HG03442 (cell line): ENCODE results near the gene GSG1L2.

ENCODE experiments used
- ATAC-seq: cut with Tn5 transposase; IDR thresholded peaks from one replicate; pipeline ENCODE4 v1.9.1; 2021; ENCODE audit warnings: mild to moderate bottlenecking, moderate library complexity; ENCODE audit not compliant: unreplicated experiment

Gene GSG1L2

GRCh38 chr17:9821921-9822320 lies at the start of gene GSG1L2:
Gene GSG1L2 (minus strand): TSS chr17:9822079. CDS start chr17:9822071, 8 bp downstream.
- no peak for ATAC-seq

- no peak for ATAC-seq
Observed at GRCh38 chr17:9868552-9868951, 46.7 kb upstream of the GSG1L2 start.

- ATAC-seq, result no peak
Observed at GRCh38 chr17:9865586-9865985, 43.7 kb upstream of the GSG1L2 start.

- no peak for ATAC-seq
Observed at GRCh38 chr17:9862949-9863348, 41.1 kb upstream of the GSG1L2 start.

- ATAC-seq, result no peak
Observed at GRCh38 chr17:9862220-9862619, 40.3 kb upstream of the GSG1L2 start.

GRCh38 chr17:9860851-9861250 lies 39.0 kb upstream of the GSG1L2 start:
- ATAC-seq, result no peak

GRCh38 chr17:9859781-9860180 lies 37.9 kb upstream of the GSG1L2 start:
- no peak for ATAC-seq

- ATAC-seq, result no peak
Observed at GRCh38 chr17:9855036-9855435, 33.2 kb upstream of the GSG1L2 start.

GRCh38 chr17:9854255-9854654 lies 32.4 kb upstream of the GSG1L2 start:
- no peak for ATAC-seq

- no peak for ATAC-seq
Observed at GRCh38 chr17:9850151-9850550, 28.3 kb upstream of the GSG1L2 start.

- no peak for ATAC-seq
Observed at GRCh38 chr17:9845306-9845705, 23.4 kb upstream of the GSG1L2 start.

GRCh38 chr17:9844153-9844552 lies 22.3 kb upstream of the GSG1L2 start:
- ATAC-seq, result no peak

GRCh38 chr17:9843152-9844010 lies 21.5 kb upstream of the GSG1L2 start:
- no peak for ATAC-seq

GRCh38 chr17:9842057-9842758 lies 20.3 kb upstream of the GSG1L2 start:
- no peak for ATAC-seq

GRCh38 chr17:9839433-9839832 lies 17.6 kb upstream of the GSG1L2 start:
- no peak for ATAC-seq

- no peak for ATAC-seq
Observed at GRCh38 chr17:9837551-9838471, 15.9 kb upstream of the GSG1L2 start.

- no peak for ATAC-seq
Observed at GRCh38 chr17:9833922-9834321, 12.0 kb upstream of the GSG1L2 start.

GRCh38 chr17:9830711-9831110 lies 8.8 kb upstream of the GSG1L2 start:
- ATAC-seq, result no peak

GRCh38 chr17:9829343-9829742 lies 7.5 kb upstream of the GSG1L2 start:
- ATAC-seq, result no peak

- no peak for ATAC-seq
Observed at GRCh38 chr17:9828296-9829295, 6.7 kb upstream of the GSG1L2 start.
